HepG2 (cell line): ENCODE data around the gene AGRN. TPM values are rescaled to one million over a fixed set of nuclear protein-coding genes. Genes with fewer than 3 reads are reported as not detected.

Source experiments
- ATF2 ChIP-seq: sonication (generic); formaldehyde crosslinking; IDR thresholded peaks from 2 replicates; pipeline ENCODE4 v1.4.0; 2020; ENCODE audit warnings: missing genetic modification reagents
- CENPT ChIP-seq: sonication (generic); formaldehyde crosslinking; IDR thresholded peaks from 2 replicates; pipeline ENCODE4 v1.8.0; 2022; ENCODE audit warnings: low read depth, mild to moderate bottlenecking, moderate library complexity, missing genetic modification reagents
- ELK4 ChIP-seq: sonication (generic); formaldehyde crosslinking; IDR thresholded peaks from 2 replicates; pipeline ENCODE4 v1.9.0; 2021; ENCODE audit warnings: missing genetic modification reagents, borderline replicate concordance
- GZF1 ChIP-seq: sonication (generic); formaldehyde crosslinking; IDR thresholded peaks from 2 replicates; pipeline ENCODE4 v1.5.1; 2020; ENCODE audit warnings: mild to moderate bottlenecking, missing genetic modification reagents
- IKZF4 ChIP-seq: sonication (generic); formaldehyde crosslinking; IDR thresholded peaks from 2 replicates; pipeline ENCODE4 v1.5.1; 2020; ENCODE audit warnings: borderline replicate concordance, mild to moderate bottlenecking, low read depth, missing genetic modification reagents; ENCODE audit errors: not compliant biosample characterization
- NR2F6 ChIP-seq, 2 experiments: IDR thresholded peaks; 2 replicates each; pipeline ENCODE4 v1.6.1; 2016; ENCODE audit warnings: antibody characterized with exemption in 1 of 2, mild to moderate bottlenecking in 1 of 2
- SMARCE1 ChIP-seq: fragments of 450-650 bp; IDR thresholded peaks from 2 replicates; pipeline ENCODE4 v1.6.1; 2017; ENCODE audit warnings: borderline replicate concordance
- SRSF1 ChIP-seq: fragments of 200-400 bp; formaldehyde crosslinking; optimal IDR thresholded peaks from 2 replicates; pipeline ENCODE3; 2017; ENCODE audit warnings: mild to moderate bottlenecking, low read depth, low read length, moderate library complexity
- XBP1 ChIP-seq: sonication (generic); formaldehyde crosslinking; IDR thresholded peaks from 2 replicates; pipeline ENCODE4 v1.5.0; 2020; ENCODE audit warnings: missing genetic modification reagents
- ZNF232 ChIP-seq: sonication (generic); formaldehyde crosslinking; IDR thresholded peaks from 2 replicates; pipeline ENCODE4 v1.4.0; 2020; ENCODE audit warnings: missing genetic modification reagents, borderline replicate concordance
- ZNF280D ChIP-seq: sonication (generic); formaldehyde crosslinking; IDR thresholded peaks from 2 replicates; pipeline ENCODE4 v1.5.1; 2020; ENCODE audit warnings: mild to moderate bottlenecking, missing genetic modification reagents
- ZNF562 ChIP-seq: sonication (generic); formaldehyde crosslinking; IDR thresholded peaks from 2 replicates; pipeline ENCODE4 v1.8.0; 2022; ENCODE audit warnings: missing genetic modification reagents, borderline replicate concordance
- ZNF639 ChIP-seq: conservative IDR thresholded peaks from 2 replicates; pipeline ENCODE4 v1.6.1; 2018; ENCODE audit warnings: missing genetic modification reagents
- ZXDC ChIP-seq: sonication (generic); formaldehyde crosslinking; IDR thresholded peaks from 2 replicates; pipeline ENCODE4 v1.5.0; 2020; ENCODE audit warnings: mild to moderate bottlenecking, missing genetic modification reagents
- polyA plus RNA-seq, 8 experiments: library from polyadenylated mRNA; depleted of rRNA in 3 of 8; stranded (reverse) in 7 of 8; unstranded in 1 of 8; fragments of >200 nt; fragmentation: Illumina TruSeq in 4 of 8; extraction: Trizol in 4 of 8; gene quantifications; 2 replicates each; pipeline versions ENCODE4 v1.2.1 to v1.2.3, GENCODE V29; 2011 to 2016; ENCODE audit warnings: low read depth in 4 of 8, missing spikeins in 1 of 8, mixed read lengths in 1 of 8; ENCODE audit not compliant: insufficient read depth in 1 of 8
- total RNA-seq, 5 experiments: library from RNA; depleted of rRNA; stranded (reverse); fragments of >200 nt; fragmentation: Illumina TruSeq; extraction: Trizol; gene quantifications; 2 replicates each; pipeline ENCODE4 v1.2.3, GENCODE V29; 2016; ENCODE audit warnings: low read depth in 1 of 5

Gene AGRN
- total and polyA plus RNA-seq, 2 of the 13 experiments (the other 11 are each of a cell fraction or from before 2014, with no cell fraction given), result 29.8 to 65.2 TPM

- peak; percentile 84 for TF ChIP-seq ZNF639 (CRISPR knock-in tag)
- no peak for TF ChIP-seq CENPT (CRISPR knock-in tag)
- TF ChIP-seq SMARCE1, result no peak
- TF ChIP-seq GZF1 (CRISPR knock-in tag), result no peak
- TF ChIP-seq ZNF280D (CRISPR knock-in tag), result no peak
- TF ChIP-seq ZNF562 (CRISPR knock-in tag), result no peak
- no peak for TF ChIP-seq ZNF232
- TF ChIP-seq SRSF1, result no peak
- TF ChIP-seq NR2F6 (IDR thresholded peaks at IDR 0.05), result no peak
- TF ChIP-seq NR2F6 (CRISPR knock-in tag; IDR thresholded peaks at IDR 0.05), result no peak; the same call in 1 of the 2 replicates
- TF ChIP-seq ELK4 (CRISPR knock-in tag), result no peak
- TF ChIP-seq XBP1 (CRISPR knock-in tag), result no peak
- TF ChIP-seq ZXDC (CRISPR knock-in tag), result no peak
- TF ChIP-seq IKZF4, result peak; percentile 27
- TF ChIP-seq ATF2, result peak; percentile 63
Observed at GRCh38 chr1:1013105-1013921, 6.6 kb upstream of the AGRN start, which contains the start of gene ISG15 (continued).
